CD14-positive monocyte (primary cell): Measurements from ENCODE around the gene MAS1. TPM values are rescaled to one million over a fixed set of nuclear protein-coding genes. Genes with fewer than 3 reads are reported as not detected.

Experiments
- DNase-seq, 3 donors: peaks; one replicate each; pipeline ENCODE4 v3.0.0-alpha.2; 2011 to 2022
- H2AFZ ChIP-seq: 2 replicates; pipeline ENCODE4 v1.6.0; 2012; ENCODE audit warnings: mild to moderate bottlenecking, low read depth, low read length, inconsistent platforms; ENCODE audit not compliant: insufficient read depth, poor library complexity, severe bottlenecking
- H3K27ac ChIP-seq, 2 donors: 1 replicate in 1 of 2; 2 replicates in 1 of 2; pipeline ENCODE4 v1.5.1; 2012 to 2013; ENCODE audit warnings: low read length in 2 of 2, control low read depth in 1 of 2, inconsistent platforms in 1 of 2, low read depth in 1 of 2, mild to moderate bottlenecking in 1 of 2
- H3K27me3 ChIP-seq, 2 donors: one replicate each; pipeline versions ENCODE4 v1.6.0 to v1.6.1; 2011 to 2013; ENCODE audit warnings: low read length in 2 of 2; ENCODE audit not compliant: control insufficient read depth in 2 of 2, insufficient read depth in 2 of 2
- H3K36me3 ChIP-seq, 2 donors: replicated peaks in 1 of 2; 1 replicate in 1 of 2; 2 replicates in 1 of 2; pipeline versions ENCODE4 v1.5.1 to v1.6.1; 2012 to 2013; ENCODE audit warnings: low read length in 2 of 2, control low read depth in 1 of 2, inconsistent platforms in 1 of 2, mild to moderate bottlenecking in 1 of 2; ENCODE audit not compliant: insufficient read depth in 2 of 2, control insufficient read depth in 1 of 2
- H3K4me1 ChIP-seq, 2 donors: 1 replicate in 1 of 2; 2 replicates in 1 of 2; pipeline versions ENCODE4 v1.5.1 to v1.6.1; 2012 to 2013; ENCODE audit warnings: low read length in 2 of 2, control low read depth in 1 of 2, inconsistent platforms in 1 of 2, mild to moderate bottlenecking in 1 of 2, moderate library complexity in 1 of 2; ENCODE audit not compliant: insufficient read depth in 2 of 2, control insufficient read depth in 1 of 2
- H3K4me2 ChIP-seq: replicated peaks from 2 replicates; pipeline ENCODE3; 2012; ENCODE audit warnings: low read length, moderate library complexity, mild to moderate bottlenecking; ENCODE audit not compliant: poor library complexity, severe bottlenecking; ENCODE audit errors: extremely low read depth
- H3K4me3 ChIP-seq, 3 experiments: fragments of 200-600 bp in 1 of 3; sonication (generic) in 1 of 3; replicated peaks in 1 of 3; 1 replicate in 2 of 3; 2 replicates in 1 of 3; pipeline ENCODE4 v1.5.1; 2011 to 2013; ENCODE audit warnings: low read length in 3 of 3, mild to moderate bottlenecking in 3 of 3, control low read depth in 2 of 3, low read depth in 2 of 3, inconsistent platforms in 1 of 3, moderate library complexity in 1 of 3
- H3K79me2 ChIP-seq: 2 replicates; pipeline ENCODE4 v1.6.0; 2012; ENCODE audit warnings: mild to moderate bottlenecking, control low read depth, inconsistent platforms, low read length, moderate library complexity; ENCODE audit not compliant: insufficient read depth
- H3K9ac ChIP-seq: 2 replicates; pipeline ENCODE4 v1.6.0; 2017; ENCODE audit warnings: low read length, mild to moderate bottlenecking; ENCODE audit not compliant: insufficient read depth, poor library complexity, severe bottlenecking
- H3K9me3 ChIP-seq, 2 donors: replicated peaks in 1 of 2; 1 replicate in 1 of 2; 2 replicates in 1 of 2; pipeline versions ENCODE4 v1.5.1 to v1.6.1; 2012 to 2013; ENCODE audit warnings: low read length in 2 of 2, control low read depth in 1 of 2; ENCODE audit not compliant: control insufficient read depth in 1 of 2, insufficient read depth in 1 of 2
- H4K20me1 ChIP-seq: 2 replicates; pipeline ENCODE4 v1.6.0; 2012; ENCODE audit warnings: mild to moderate bottlenecking, low read length, control low read depth, moderate library complexity; ENCODE audit not compliant: insufficient read depth
- H3K27ac Mint-ChIP-seq, 7 donors: one replicate each; pipeline ENCODE4 v1.8.0; 2020; ENCODE audit warnings: mild to moderate bottlenecking in 7 of 7, mixed read lengths in 7 of 7, moderate library complexity in 6 of 7, inconsistent platforms in 2 of 7
- H3K27me3 Mint-ChIP-seq, 3 donors: one replicate each; pipeline ENCODE4 v1.8.0; 2021 to 2022; ENCODE audit warnings: low read depth in 3 of 3, mild to moderate bottlenecking in 3 of 3, mixed read lengths in 3 of 3, moderate library complexity in 3 of 3, inconsistent platforms in 1 of 3
- H3K36me3 Mint-ChIP-seq, 2 donors: one replicate each; pipeline ENCODE4 v1.8.0; 2020; ENCODE audit warnings: mixed read lengths in 2 of 2, inconsistent platforms in 1 of 2, mild to moderate bottlenecking in 1 of 2
- H3K4me1 Mint-ChIP-seq: one replicate; pipeline ENCODE4 v1.8.0; 2020; ENCODE audit warnings: mild to moderate bottlenecking, mixed read lengths
- H3K4me3 Mint-ChIP-seq, 2 donors: one replicate each; pipeline ENCODE4 v1.8.0; 2020; ENCODE audit warnings: mild to moderate bottlenecking in 2 of 2, mixed read lengths in 2 of 2, moderate library complexity in 1 of 2
- H3K9me3 Mint-ChIP-seq, 7 donors: one replicate each; pipeline ENCODE4 v1.8.0; 2020 to 2022; ENCODE audit warnings: mixed read lengths in 7 of 7, mild to moderate bottlenecking in 6 of 7, moderate library complexity in 6 of 7, inconsistent platforms in 2 of 7
- WGBS: methylation state at CpG from one replicate; pipeline ENCODE4 v1.1.5; 2013; ENCODE audit warnings: missing lambda C conversion rate; ENCODE audit not compliant: insufficient coverage; 5-methylcytosine and 5-hydroxymethylcytosine counted together
- intact Hi-C, 2 donors: fragments of 100-400 bp; cut with micrococcal nuclease; formaldehyde crosslinking; loops; one replicate each; pipeline versions ENCODE4 v1.15.0 to v1.15.1; 2023
- polyA plus RNA-seq, 3 donors: library from polyadenylated mRNA; depleted of rRNA in 1 of 3; unstranded in 2 of 3; stranded (reverse) in 1 of 3; fragments of 300-500 nt in 2 of 3; fragments of >200 nt in 1 of 3; fragmentation: Illumina TruSeq in 2 of 3; gene quantifications; 1 replicate in 2 of 3; 2 replicates in 1 of 3; pipeline ENCODE4 v1.2.3, GENCODE V29; 2012 to 2021
- TF ChIP-seq, protein P1 (sequence below): fragments of 200-600 bp; IDR thresholded peaks from one replicate; pipeline ENCODE4 v1.8.0; 2022; ENCODE audit warnings: antibody characterized with exemption, mild to moderate bottlenecking

The MAS1 gene
- polyA plus RNA-seq, 3 donors: not detected

GRCh38 chr6:159893064-159893463 is 2.3 kb downstream of the MAS1 start:
- Mint-ChIP-seq H3K27ac (peak overlapping the region in 1 of 7 donors; percentile 72), H3K36me3 (no peaks in the 10 kb centered on the region), H3K9me3 (peaks cover 0 to 3% (median 0%) of the 10 kb centered on the region in 7 donors), H3K4me3 (peak overlapping the region in 1 of 2 donors; percentile 8), H3K4me1 (no peaks in the 10 kb centered on the region), H3K27me3 (peaks cover 20 to 43% (median 33%) of the 10 kb centered on the region in 3 donors)
- Histone ChIP-seq H3K27me3 (peaks cover 0 to 13% of the 10 kb centered on the region in 2 donors), H3K4me2 (no peak overlapping the region), H3K9ac (no peak overlapping the region), H3K36me3 (no peaks in the 10 kb centered on the region), H3K9me3 (no peaks in the 10 kb centered on the region), H3K4me3 (no peak overlapping the region), H4K20me1 (no peaks in the 10 kb centered on the region), H2AFZ (no peak overlapping the region), H3K27ac (no peak overlapping the region), H3K79me2 (no peaks in the 10 kb centered on the region), H3K4me1 (no peaks in the 10 kb centered on the region)
- intact Hi-C loops: no loop called here
- WGBS: 78% methylated on average over 2 of the region's 3 CpGs
- TF ChIP-seq, protein P1, sequence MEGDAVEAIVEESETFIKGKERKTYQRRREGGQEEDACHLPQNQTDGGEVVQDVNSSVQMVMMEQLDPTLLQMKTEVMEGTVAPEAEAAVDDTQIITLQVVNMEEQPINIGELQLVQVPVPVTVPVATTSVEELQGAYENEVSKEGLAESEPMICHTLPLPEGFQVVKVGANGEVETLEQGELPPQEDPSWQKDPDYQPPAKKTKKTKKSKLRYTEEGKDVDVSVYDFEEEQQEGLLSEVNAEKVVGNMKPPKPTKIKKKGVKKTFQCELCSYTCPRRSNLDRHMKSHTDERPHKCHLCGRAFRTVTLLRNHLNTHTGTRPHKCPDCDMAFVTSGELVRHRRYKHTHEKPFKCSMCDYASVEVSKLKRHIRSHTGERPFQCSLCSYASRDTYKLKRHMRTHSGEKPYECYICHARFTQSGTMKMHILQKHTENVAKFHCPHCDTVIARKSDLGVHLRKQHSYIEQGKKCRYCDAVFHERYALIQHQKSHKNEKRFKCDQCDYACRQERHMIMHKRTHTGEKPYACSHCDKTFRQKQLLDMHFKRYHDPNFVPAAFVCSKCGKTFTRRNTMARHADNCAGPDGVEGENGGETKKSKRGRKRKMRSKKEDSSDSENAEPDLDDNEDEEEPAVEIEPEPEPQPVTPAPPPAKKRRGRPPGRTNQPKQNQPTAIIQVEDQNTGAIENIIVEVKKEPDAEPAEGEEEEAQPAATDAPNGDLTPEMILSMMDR: no peak
- DNase-seq: no peak

DNA sequence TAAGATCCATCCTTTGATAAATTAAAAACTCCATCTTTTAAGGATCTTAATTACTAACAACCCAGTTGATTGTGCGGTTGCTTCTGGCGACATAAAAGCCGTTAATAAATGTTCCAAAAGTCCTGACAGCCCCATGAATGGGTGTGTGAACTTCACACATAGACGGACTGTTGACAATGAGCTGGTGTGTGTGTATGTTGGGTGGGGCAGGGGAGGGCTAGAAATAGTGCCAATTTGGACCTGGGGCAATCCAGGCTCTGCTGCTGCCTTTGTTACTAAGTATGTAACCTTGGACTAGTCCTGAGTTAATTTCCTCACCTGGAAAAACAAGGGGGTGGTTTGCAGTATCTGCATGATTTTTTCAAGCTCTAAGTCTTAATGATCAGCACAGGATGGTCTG is 4.2 kb downstream of the MAS1 start:
- intact Hi-C loops: no loop called here
- H3K79me2 ChIP-seq: no peaks in the 10 kb centered on the region
- H3K27me3 Mint-ChIP-seq: peaks cover 20 to 33% (median 30%) of the 10 kb centered on the region in 3 donors
- H3K27me3 ChIP-seq: peaks cover 0 to 13% of the 10 kb centered on the region in 2 donors
- no peak overlapping the region for H3K4me3 Mint-ChIP-seq
- H3K27ac Mint-ChIP-seq: no peak overlapping the region
- H3K4me3 ChIP-seq: no peak overlapping the region
- no peaks in the 10 kb centered on the region for H3K4me1 Mint-ChIP-seq
- H3K4me2 ChIP-seq: no peak overlapping the region
- no peaks in the 10 kb centered on the region for H3K4me1 ChIP-seq
- 80% methylated on average over 1 of the region's 4 CpGs for WGBS
- TF ChIP-seq, protein P1: no peak
- H3K36me3 ChIP-seq: no peaks in the 10 kb centered on the region
- H2AFZ ChIP-seq: no peak overlapping the region
- DNase-seq: no peak
- H3K9ac ChIP-seq: no peak overlapping the region
- no peaks in the 10 kb centered on the region for H3K36me3 Mint-ChIP-seq
- H3K27ac ChIP-seq: no peak overlapping the region
- H3K9me3 Mint-ChIP-seq: peaks cover 0 to 8% (median 3%) of the 10 kb centered on the region in 7 donors
- no peaks in the 10 kb centered on the region for H4K20me1 ChIP-seq
- no peaks in the 10 kb centered on the region for H3K9me3 ChIP-seq
